ENCODE results near the gene MED13. TPM values are rescaled to one million over a fixed set of nuclear protein-coding genes. Genes with fewer than 3 reads are reported as not detected.
"Not testable (repeated sequence)": the region's sequence is repeated elsewhere in the genome, so short reads cannot be mapped to it uniquely, and the experiment has no call there.

Gene MED13
- total RNA-seq, 1 experiment from 2014 or later: 60.7 TPM

DNA sequence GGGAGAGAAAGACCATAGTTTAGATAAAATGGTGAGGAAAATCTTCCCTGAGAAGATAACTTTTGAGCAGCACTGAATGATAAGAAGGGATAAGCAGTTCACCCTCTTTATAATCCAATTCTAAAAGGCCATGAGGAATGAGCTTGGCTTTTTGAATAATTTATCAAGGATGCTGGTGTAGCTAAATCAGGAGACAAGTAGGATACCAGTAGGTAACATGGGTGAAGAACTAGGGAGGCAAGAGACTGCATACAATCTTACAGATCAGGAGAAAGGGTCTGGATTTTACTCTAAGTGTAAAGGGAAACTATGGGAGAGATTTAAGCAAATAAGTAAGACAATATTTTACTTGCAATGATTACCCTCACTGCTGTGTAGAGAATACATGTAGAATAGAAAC, 60.7 kb downstream of the MED13 start:
- Mint-ChIP-seq H3K27me3 (ENCODE audit: low read depth) (no peaks in the 10 kb centered on the region), H3K27ac (no peak overlapping the region), H3K4me3 (no peak overlapping the region), H3K9me3 (no peaks in the 10 kb centered on the region), H3K4me1 (no peaks in the 10 kb centered on the region), H3K36me3 (ENCODE audit: insufficient read depth in 1 of 3, low read depth in 3 of 3) (peaks cover 26 to 47% (median 40%) of the 10 kb centered on the region in 3 experiments)
- H3K4me1 ChIP-seq (ENCODE audit: insufficient read depth, low read length): no peaks in the 10 kb centered on the region
- H3K9me3 ChIP-seq (ENCODE audit: control insufficient read depth, low read depth, low read length): no peaks in the 10 kb centered on the region
- H4K8ac ChIP-seq (replicated peaks; ENCODE audit: insufficient read length, low read depth, low read length): no peak overlapping the region
- H3K9ac ChIP-seq (ENCODE audit: extremely low read depth, insufficient read length, low read length): no peak overlapping the region
- H3K79me2 ChIP-seq (ENCODE audit: insufficient read depth, low read length): no peaks in the 10 kb centered on the region; the same call in 1 of the 2 replicates
- H3K79me1 ChIP-seq (ENCODE audit: insufficient read depth, low read depth, low read length, poor library complexity, severe bottlenecking): no peaks in the 10 kb centered on the region
- H2AK5ac ChIP-seq (ENCODE audit: insufficient read length, low read length): no peak overlapping the region
- H2BK12ac ChIP-seq (ENCODE audit: insufficient read length, low read depth, low read length): no peak overlapping the region
- no peaks in the 10 kb centered on the region for H3K27me3 ChIP-seq (ENCODE audit: insufficient read depth, low read length)
- H4K20me1 ChIP-seq (ENCODE audit: control insufficient read depth, insufficient read depth, insufficient read length): no peaks in the 10 kb centered on the region
- TF ChIP-seq, protein P1, sequence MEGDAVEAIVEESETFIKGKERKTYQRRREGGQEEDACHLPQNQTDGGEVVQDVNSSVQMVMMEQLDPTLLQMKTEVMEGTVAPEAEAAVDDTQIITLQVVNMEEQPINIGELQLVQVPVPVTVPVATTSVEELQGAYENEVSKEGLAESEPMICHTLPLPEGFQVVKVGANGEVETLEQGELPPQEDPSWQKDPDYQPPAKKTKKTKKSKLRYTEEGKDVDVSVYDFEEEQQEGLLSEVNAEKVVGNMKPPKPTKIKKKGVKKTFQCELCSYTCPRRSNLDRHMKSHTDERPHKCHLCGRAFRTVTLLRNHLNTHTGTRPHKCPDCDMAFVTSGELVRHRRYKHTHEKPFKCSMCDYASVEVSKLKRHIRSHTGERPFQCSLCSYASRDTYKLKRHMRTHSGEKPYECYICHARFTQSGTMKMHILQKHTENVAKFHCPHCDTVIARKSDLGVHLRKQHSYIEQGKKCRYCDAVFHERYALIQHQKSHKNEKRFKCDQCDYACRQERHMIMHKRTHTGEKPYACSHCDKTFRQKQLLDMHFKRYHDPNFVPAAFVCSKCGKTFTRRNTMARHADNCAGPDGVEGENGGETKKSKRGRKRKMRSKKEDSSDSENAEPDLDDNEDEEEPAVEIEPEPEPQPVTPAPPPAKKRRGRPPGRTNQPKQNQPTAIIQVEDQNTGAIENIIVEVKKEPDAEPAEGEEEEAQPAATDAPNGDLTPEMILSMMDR (conservative IDR thresholded peaks at IDR 0.05): no peak
- H4K5ac ChIP-seq (ENCODE audit: insufficient read length, low read depth, low read length): no peak overlapping the region
- H3K23me2 ChIP-seq (ENCODE audit: insufficient read length, low read depth, low read length, poor library complexity, severe bottlenecking): no peaks in the 10 kb centered on the region
- H2BK15ac ChIP-seq (ENCODE audit: low read depth, low read length): no peak overlapping the region
- no peak overlapping the region for H3K4me2 ChIP-seq (ENCODE audit: insufficient read depth, insufficient read length, low read length)
- H3T11ph ChIP-seq (ENCODE audit: low read length): no peak overlapping the region
- H2BK20ac ChIP-seq (ENCODE audit: low read depth, low read length, poor library complexity, severe bottlenecking): no peak overlapping the region
- H3K4ac ChIP-seq (ENCODE audit: low read depth, low read length): no peak overlapping the region
- no peak overlapping the region for H4K91ac ChIP-seq (ENCODE audit: insufficient read length, low read depth, low read length)
- no peak for DNase-seq
- no peak overlapping the region for H3K23ac ChIP-seq (ENCODE audit: insufficient read length, low read depth, low read length)
- H3K56ac ChIP-seq (ENCODE audit: insufficient read length, low read depth, low read length): no peak overlapping the region
- no peak overlapping the region for H2BK5ac ChIP-seq (ENCODE audit: insufficient read length, low read length)
- H3K27ac ChIP-seq (ENCODE audit: insufficient read length, low read depth, low read length): no peak overlapping the region
- H3K18ac ChIP-seq (ENCODE audit: insufficient read length, low read depth, low read length): no peak overlapping the region
- no peak overlapping the region for H2AFZ ChIP-seq (ENCODE audit: low read length)
- no peak overlapping the region for H3K14ac ChIP-seq (ENCODE audit: insufficient read depth, low read length)
- H2BK120ac ChIP-seq (ENCODE audit: low read depth, low read length, poor library complexity, severe bottlenecking): no peak overlapping the region

GRCh38 chr17:62003141-62003540, 61.9 kb downstream of the MED13 start:
- H4K8ac ChIP-seq (replicated peaks; ENCODE audit: insufficient read length, low read depth, low read length); H3K56ac ChIP-seq (ENCODE audit: insufficient read length, low read depth, low read length); H2BK120ac ChIP-seq (ENCODE audit: low read depth, low read length, poor library complexity, severe bottlenecking); H2BK12ac ChIP-seq (ENCODE audit: insufficient read length, low read depth, low read length); H3K23me2 ChIP-seq (ENCODE audit: insufficient read length, low read depth, low read length, poor library complexity, severe bottlenecking); H3K4me1 ChIP-seq (ENCODE audit: insufficient read depth, low read length); H3K27me3 Mint-ChIP-seq (ENCODE audit: low read depth); H3K18ac ChIP-seq (ENCODE audit: insufficient read length, low read depth, low read length); H3K4me1 Mint-ChIP-seq; H3K9me3 Mint-ChIP-seq; H3K79me1 ChIP-seq (ENCODE audit: insufficient read depth, low read depth, low read length, poor library complexity, severe bottlenecking); H3K4ac ChIP-seq (ENCODE audit: low read depth, low read length); H4K20me1 ChIP-seq (ENCODE audit: control insufficient read depth, insufficient read depth, insufficient read length); H2BK5ac ChIP-seq (ENCODE audit: insufficient read length, low read length); H3K79me2 ChIP-seq (ENCODE audit: insufficient read depth, low read length); H3K27ac ChIP-seq (ENCODE audit: insufficient read length, low read depth, low read length); H2BK15ac ChIP-seq (ENCODE audit: low read depth, low read length); H2AK5ac ChIP-seq (ENCODE audit: insufficient read length, low read length); H2AFZ ChIP-seq (ENCODE audit: low read length); H3K14ac ChIP-seq (ENCODE audit: insufficient read depth, low read length); H3K27me3 ChIP-seq (ENCODE audit: insufficient read depth, low read length); DNase-seq; H3K23ac ChIP-seq (ENCODE audit: insufficient read length, low read depth, low read length); H3K9me3 ChIP-seq (ENCODE audit: control insufficient read depth, low read depth, low read length); H3K4me3 Mint-ChIP-seq; H4K91ac ChIP-seq (ENCODE audit: insufficient read length, low read depth, low read length); H3K9ac ChIP-seq (ENCODE audit: extremely low read depth, insufficient read length, low read length); H4K5ac ChIP-seq (ENCODE audit: insufficient read length, low read depth, low read length); H3T11ph ChIP-seq (ENCODE audit: low read length); H3K27ac Mint-ChIP-seq; H2BK20ac ChIP-seq (ENCODE audit: low read depth, low read length, poor library complexity, severe bottlenecking); H3K4me2 ChIP-seq (ENCODE audit: insufficient read depth, insufficient read length, low read length): not testable (repeated sequence)
- no CpG with 5 or more reads among the region's 3 CpGs for WGBS (ENCODE audit: extremely low coverage, insufficient read length, low lambda C conversion rate)
- peaks cover 19 to 38% (median 30%) of the 10 kb centered on the region in 3 experiments; a peak in 6 of 7 replicates for H3K36me3 Mint-ChIP-seq (ENCODE audit: insufficient read depth in 1 of 3, low read depth in 3 of 3)

All from H9 (cell line).